Measurements from ENCODE around the gene EYA2.

Gene EYA2

DNA sequence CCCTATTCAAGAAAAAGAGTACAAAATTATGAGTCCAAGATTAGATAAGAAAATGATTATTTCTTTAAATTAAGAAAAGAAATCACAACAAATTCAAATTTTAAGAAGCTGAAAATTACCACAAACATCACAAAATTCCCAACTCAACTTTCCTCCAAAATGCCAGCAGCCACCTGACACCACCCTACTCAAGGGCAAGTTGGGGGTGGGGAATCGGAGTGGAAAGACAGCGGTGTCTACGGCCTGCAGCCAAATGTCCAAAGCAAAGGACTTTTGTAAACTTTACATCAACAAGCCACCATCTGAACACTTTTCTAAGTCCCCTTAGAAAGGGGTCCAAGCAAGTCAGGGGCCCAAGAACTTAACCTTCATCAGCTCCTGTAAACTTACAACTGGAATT lies 1.6 kb upstream of the EYA2 start:
- no peak overlapping the region for H3K4me3 ChIP-seq
- H3K9ac ChIP-seq (ENCODE audit: insufficient read length) = no peak overlapping the region
- no peak overlapping the region for H3K27ac ChIP-seq
- no peak for DNase-seq (ENCODE audit: low read depth, low spot score)
- H3K36me3 ChIP-seq (ENCODE audit: insufficient read depth, low read length) = no peaks in the 10 kb centered on the region
- no peaks in the 10 kb centered on the region for H3K9me3 ChIP-seq (ENCODE audit: low read depth, low read length)
- no peak for TF ChIP-seq EZH2 (IDR thresholded peaks at IDR 0.05)
- no peak for TF ChIP-seq FOXP2 (optimal IDR thresholded peaks at IDR 0.05; ENCODE audit: control extremely low read depth, extremely low read length, insufficient read depth)
- TF ChIP-seq POLR2AphosphoS5 (IDR thresholded peaks at IDR 0.05; ENCODE audit: borderline replicate concordance, low read depth, low read length) = no peak

DNA sequence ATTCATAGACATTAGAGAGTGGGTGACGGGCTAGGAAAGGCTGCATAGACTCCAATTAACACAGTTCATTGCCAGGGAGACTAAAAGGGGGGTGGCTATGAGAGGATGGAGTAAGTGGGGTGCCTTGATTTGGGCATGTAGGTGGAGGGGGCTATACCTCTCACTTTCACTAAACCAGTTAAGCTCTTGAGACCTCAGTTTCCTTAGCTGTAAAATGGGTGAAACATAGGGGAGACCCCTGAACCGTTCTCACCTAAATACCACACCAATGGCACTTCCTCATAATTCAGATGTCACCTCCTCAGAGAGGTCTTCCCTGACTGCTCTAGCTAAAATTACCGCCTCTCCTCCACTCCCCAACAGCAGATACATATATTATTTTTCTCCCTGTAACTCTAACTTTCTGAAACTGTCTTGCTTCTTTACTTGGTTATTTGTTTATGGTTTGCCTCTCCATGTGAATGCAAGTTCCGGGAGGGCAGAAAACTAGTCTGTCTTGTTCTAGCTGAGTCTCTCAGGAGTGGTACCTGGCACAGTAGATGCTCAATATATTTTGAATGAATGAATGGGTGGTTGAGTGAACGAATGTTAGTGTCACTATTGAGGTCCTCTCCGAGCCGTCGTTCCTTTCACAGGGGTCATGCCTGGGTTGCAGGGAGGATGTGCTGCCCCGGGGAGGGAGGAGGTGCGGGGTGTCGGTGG lies 615 bp upstream of the EYA2 start:
- no peak overlapping the region for H3K27ac ChIP-seq
- H3K36me3 ChIP-seq (ENCODE audit: insufficient read depth, low read length) = no peaks in the 10 kb centered on the region
- no peak overlapping the region for H3K9ac ChIP-seq (ENCODE audit: insufficient read length)
- no peaks in the 10 kb centered on the region for H3K9me3 ChIP-seq (ENCODE audit: low read depth, low read length)
- DNase-seq (ENCODE audit: low read depth, low spot score) = no peak
- TF ChIP-seq POLR2AphosphoS5 (IDR thresholded peaks at IDR 0.05; ENCODE audit: borderline replicate concordance, low read depth, low read length) (no peak), FOXP2 (optimal IDR thresholded peaks at IDR 0.05; ENCODE audit: control extremely low read depth, extremely low read length, insufficient read depth) (no peak), EZH2 (IDR thresholded peaks at IDR 0.05) (no peak)
- H3K4me3 ChIP-seq = no peak overlapping the region

DNA sequence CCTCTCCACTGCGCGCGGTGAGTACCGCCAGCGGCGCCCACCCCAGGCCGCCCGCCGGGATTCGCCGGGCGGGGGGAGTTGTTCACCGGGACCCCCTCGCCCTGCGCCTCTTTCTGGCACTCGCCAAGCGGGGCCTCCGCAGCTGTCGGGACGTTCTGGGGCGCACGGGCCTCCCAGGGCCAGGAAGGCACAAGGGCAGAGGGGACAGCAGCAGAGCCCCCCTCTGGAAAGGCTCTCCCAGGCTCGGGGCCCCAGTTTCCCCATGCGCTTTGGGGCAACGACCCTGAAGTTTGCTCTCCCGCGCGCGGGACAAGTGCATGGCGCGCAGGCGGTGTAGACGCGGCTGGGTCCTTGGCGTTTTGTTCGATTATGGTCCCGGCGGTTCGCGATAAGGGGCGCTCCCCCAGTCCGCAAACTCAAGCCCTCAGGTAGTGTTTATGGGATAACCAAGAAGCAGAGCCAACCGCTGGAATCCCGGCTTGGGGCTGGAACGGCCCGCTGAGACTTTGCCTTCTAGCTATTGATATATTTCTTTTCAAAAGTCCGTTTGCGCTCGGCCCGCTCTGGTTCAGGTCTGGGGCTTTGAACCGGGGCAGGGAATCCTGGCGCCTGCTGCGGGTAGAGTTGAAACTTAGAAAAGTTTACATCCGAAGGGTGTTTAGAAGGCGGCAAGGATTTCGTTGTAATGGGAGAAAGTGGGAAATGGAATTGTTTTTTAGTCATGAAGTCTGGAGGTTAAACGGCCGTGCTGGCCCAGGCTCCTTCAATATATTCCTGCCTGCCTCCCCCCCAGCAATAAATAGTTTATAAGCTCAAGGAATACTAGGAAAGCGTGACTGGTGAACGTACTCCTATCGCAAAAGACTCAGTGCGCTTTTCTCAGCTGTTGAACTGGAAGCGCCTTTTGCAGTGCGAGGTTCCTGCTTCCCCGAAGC lies 595 bp downstream of the EYA2 start:
- no peak for DNase-seq (ENCODE audit: low read depth, low spot score)
- Histone ChIP-seq H3K36me3 (ENCODE audit: insufficient read depth, low read length) (no peaks in the 10 kb centered on the region), H3K9me3 (ENCODE audit: low read depth, low read length) (no peaks in the 10 kb centered on the region), H3K9ac (ENCODE audit: insufficient read length) (no peak overlapping the region), H3K4me3 (peak overlapping the region; percentile 52), H3K27ac (no peak overlapping the region)
- TF ChIP-seq POLR2AphosphoS5 (IDR thresholded peaks at IDR 0.05; ENCODE audit: borderline replicate concordance, low read depth, low read length) = no peak
- no peak for TF ChIP-seq FOXP2 (optimal IDR thresholded peaks at IDR 0.05; ENCODE audit: control extremely low read depth, extremely low read length, insufficient read depth)
- TF ChIP-seq EZH2 (IDR thresholded peaks at IDR 0.05) = peak; percentile 36

DNA sequence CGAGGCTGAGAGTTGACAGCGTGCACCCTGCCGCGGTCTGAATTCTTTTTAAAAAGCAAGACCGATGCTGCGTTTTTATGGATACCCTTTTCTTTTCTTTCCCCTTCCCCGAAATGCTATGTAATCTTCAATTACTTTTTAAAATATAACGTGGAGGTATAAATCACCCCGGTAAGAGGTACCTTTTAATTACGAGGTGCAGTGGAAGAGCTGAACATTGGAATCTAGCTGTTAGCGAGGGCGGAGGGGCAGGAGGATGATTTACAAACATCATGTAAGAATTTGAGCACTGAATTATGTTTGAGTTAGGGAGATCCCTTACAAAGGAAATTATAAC lies 1.2 kb downstream of the EYA2 start:
- Histone ChIP-seq H3K9me3 (ENCODE audit: low read depth, low read length) (no peaks in the 10 kb centered on the region), H3K27ac (no peak overlapping the region), H3K36me3 (ENCODE audit: insufficient read depth, low read length) (no peaks in the 10 kb centered on the region), H3K9ac (ENCODE audit: insufficient read length) (no peak overlapping the region), H3K4me3 (peak overlapping the region; percentile 52; the same call in 1 of the 2 replicates)
- no peak for TF ChIP-seq EZH2 (IDR thresholded peaks at IDR 0.05)
- TF ChIP-seq FOXP2 (optimal IDR thresholded peaks at IDR 0.05; ENCODE audit: control extremely low read depth, extremely low read length, insufficient read depth) = no peak
- TF ChIP-seq POLR2AphosphoS5 (IDR thresholded peaks at IDR 0.05; ENCODE audit: borderline replicate concordance, low read depth, low read length) = no peak
- no peak for DNase-seq (ENCODE audit: low read depth, low spot score)

DNA sequence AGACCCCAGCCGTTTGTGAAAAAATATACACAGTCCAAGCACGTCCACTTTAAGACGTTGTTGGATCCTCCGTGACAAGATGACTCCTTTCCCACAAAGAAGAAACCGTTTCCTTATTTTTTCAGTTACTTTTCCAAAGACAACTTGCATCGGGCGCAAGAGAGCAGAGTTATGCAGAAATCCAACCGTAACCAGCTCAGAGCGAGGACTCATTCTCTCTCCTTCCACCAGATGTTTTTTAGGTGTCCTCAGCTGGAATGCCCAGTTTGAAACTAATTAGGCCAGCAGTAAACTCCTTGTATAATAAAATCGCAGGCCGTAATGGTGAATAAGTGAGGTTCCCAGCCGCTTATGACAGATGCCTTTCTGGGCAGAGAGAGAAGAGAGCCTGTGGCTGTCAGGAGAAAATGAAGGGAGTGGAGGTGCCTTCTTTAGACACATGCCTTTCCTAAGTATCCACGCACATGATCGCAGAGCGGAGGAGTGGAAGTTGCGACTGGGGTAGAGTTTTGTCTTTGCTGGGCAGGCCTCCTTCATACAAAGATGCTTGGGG lies 2.8 kb downstream of the EYA2 start:
- DNase-seq (ENCODE audit: low read depth, low spot score) = no peak
- TF ChIP-seq FOXP2 (optimal IDR thresholded peaks at IDR 0.05; ENCODE audit: control extremely low read depth, extremely low read length, insufficient read depth) = no peak
- TF ChIP-seq EZH2 (IDR thresholded peaks at IDR 0.05) = no peak
- TF ChIP-seq POLR2AphosphoS5 (IDR thresholded peaks at IDR 0.05; ENCODE audit: borderline replicate concordance, low read depth, low read length) = no peak
- H3K27ac ChIP-seq = no peak overlapping the region

DNA sequence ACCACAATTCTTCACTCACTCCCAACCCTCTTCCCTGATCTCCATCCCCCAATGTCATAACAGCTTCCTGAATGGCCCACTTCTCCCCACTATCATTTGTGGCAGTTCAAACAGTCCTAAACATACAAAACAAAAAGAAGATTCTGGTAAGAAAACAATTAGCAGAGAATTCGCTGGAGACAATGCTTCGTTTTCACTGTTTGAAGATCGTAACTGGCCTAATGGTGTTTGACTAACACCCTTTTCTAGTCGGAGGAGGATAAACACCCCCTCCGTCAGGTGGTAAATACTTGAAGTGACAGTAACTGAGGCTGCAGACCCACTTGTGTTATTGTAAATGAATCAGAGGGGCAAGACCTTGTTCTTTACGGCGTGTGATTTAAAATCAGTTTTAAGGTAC lies 3.8 kb downstream of the EYA2 start:
- Histone ChIP-seq H3K9me3 (ENCODE audit: low read depth, low read length) (no peaks in the 10 kb centered on the region), H3K27ac (no peak overlapping the region), H3K4me3 (no peak overlapping the region), H3K9ac (ENCODE audit: insufficient read length) (no peak overlapping the region), H3K36me3 (ENCODE audit: insufficient read depth, low read length) (no peaks in the 10 kb centered on the region)
- DNase-seq (ENCODE audit: low read depth, low spot score) = no peak
- TF ChIP-seq EZH2 (IDR thresholded peaks at IDR 0.05) = no peak
- no peak for TF ChIP-seq FOXP2 (optimal IDR thresholded peaks at IDR 0.05; ENCODE audit: control extremely low read depth, extremely low read length, insufficient read depth)
- no peak for TF ChIP-seq POLR2AphosphoS5 (IDR thresholded peaks at IDR 0.05; ENCODE audit: borderline replicate concordance, low read depth, low read length)

More for the DNA sequence above, 2.8 kb downstream of the EYA2 start:
- Histone ChIP-seq H3K36me3 (ENCODE audit: insufficient read depth, low read length) (no peaks in the 10 kb centered on the region), H3K9me3 (ENCODE audit: low read depth, low read length) (no peaks in the 10 kb centered on the region), H3K4me3 (no peak overlapping the region), H3K9ac (ENCODE audit: insufficient read length) (no peak overlapping the region)

DNA sequence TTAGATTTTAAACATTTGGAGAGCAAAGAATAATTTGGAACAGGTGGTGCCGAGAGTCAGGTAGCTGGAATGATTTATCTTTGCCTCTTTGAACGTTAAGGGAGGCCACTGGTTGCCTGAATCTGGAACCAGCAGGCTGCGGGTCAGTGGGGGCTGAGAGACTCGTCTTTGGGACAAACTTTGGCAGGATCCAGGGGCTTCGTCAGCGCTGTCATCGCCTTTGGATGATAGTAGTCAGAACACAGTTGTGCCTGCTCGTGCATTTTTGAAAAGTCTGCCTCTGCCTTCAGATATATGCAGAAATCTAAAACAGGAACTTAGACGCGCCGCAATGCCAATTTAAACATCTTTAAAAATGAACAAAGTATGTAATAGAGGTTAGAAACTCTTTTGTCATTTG lies 5.0 kb downstream of the EYA2 start:
- Histone ChIP-seq H3K4me3 (no peak overlapping the region), H3K9me3 (ENCODE audit: low read depth, low read length) (no peaks in the 10 kb centered on the region), H3K27ac (no peak overlapping the region), H3K36me3 (ENCODE audit: insufficient read depth, low read length) (no peaks in the 10 kb centered on the region), H3K9ac (ENCODE audit: insufficient read length) (no peak overlapping the region)
- DNase-seq (ENCODE audit: low read depth, low spot score) = no peak
- TF ChIP-seq FOXP2 (optimal IDR thresholded peaks at IDR 0.05; ENCODE audit: control extremely low read depth, extremely low read length, insufficient read depth) (no peak), POLR2AphosphoS5 (IDR thresholded peaks at IDR 0.05; ENCODE audit: borderline replicate concordance, low read depth, low read length) (no peak)

DNA sequence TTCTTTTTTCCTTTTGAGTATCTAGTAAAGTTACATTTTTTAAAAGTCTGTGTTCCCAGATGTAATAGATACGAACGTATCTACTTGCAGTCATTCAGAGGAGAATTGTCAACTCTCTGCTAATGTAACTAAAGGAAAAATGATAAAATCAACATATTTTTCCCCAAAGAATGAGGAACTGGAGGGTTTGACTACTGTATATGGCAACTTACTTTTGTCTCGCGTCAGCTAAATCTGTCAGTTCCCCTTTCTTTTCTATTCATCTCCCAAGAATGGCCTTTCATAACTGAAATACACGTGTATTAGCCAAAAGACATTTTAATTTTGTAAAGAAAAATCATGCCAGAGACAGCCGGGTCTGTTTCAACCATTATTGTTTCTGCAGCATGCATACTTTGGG lies 5.4 kb downstream of the EYA2 start:
- no peaks in the 10 kb centered on the region for H3K9me3 ChIP-seq (ENCODE audit: low read depth, low read length)
- no peak overlapping the region for H3K27ac ChIP-seq
- no peak overlapping the region for H3K4me3 ChIP-seq

More for the DNA sequence above, 5.4 kb downstream of the EYA2 start:
- TF ChIP-seq FOXP2 (optimal IDR thresholded peaks at IDR 0.05; ENCODE audit: control extremely low read depth, extremely low read length, insufficient read depth) (no peak), EZH2 (IDR thresholded peaks at IDR 0.05) (no peak), POLR2AphosphoS5 (IDR thresholded peaks at IDR 0.05; ENCODE audit: borderline replicate concordance, low read depth, low read length) (no peak)
- Histone ChIP-seq H3K9ac (ENCODE audit: insufficient read length) (no peak overlapping the region), H3K36me3 (ENCODE audit: insufficient read depth, low read length) (no peaks in the 10 kb centered on the region)
- DNase-seq (ENCODE audit: low read depth, low spot score) = no peak

All from SK-N-MC (cell line).